HEK293 (cell line): ENCODE results near the gene GANAB.

Experiments used
- CTCF ChIA-PET: fragments of 350-600 bp; formaldehyde crosslinking; extraction: SDS; loops from one replicate; lab custom pipeline; 2021; ENCODE audit warnings: antibody characterized with exemption; lab: Yijun Ruan, JAX
- POLR2A ChIA-PET: fragments of 300-600 bp; formaldehyde crosslinking; extraction: SDS; loops from one replicate; lab custom pipeline; 2020; ENCODE audit warnings: antibody characterized with exemption, inconsistent platforms; lab: Yijun Ruan, JAX
- H3K27ac ChIP-seq: fragments of 200-500 bp; sonication (Bioruptor generic); 2 replicates; pipeline ENCODE4 v1.5.1; 2014; ENCODE audit warnings: low read depth, low read length, control low read depth, inconsistent platforms; ENCODE audit errors: extremely low read depth
- H3K36me3 ChIP-seq, 2 experiments: fragments of 200-500 bp in 1 of 2; sonication (Bioruptor generic) in 1 of 2; 1 replicate in 1 of 2; 2 replicates in 1 of 2; pipeline ENCODE4 v1.5.1; 2014 to 2017; ENCODE audit warnings: inconsistent platforms in 2 of 2, low read length in 2 of 2; ENCODE audit not compliant: control insufficient read depth in 2 of 2, insufficient read depth in 1 of 2
- H3K4me1 ChIP-seq: fragments of 200-500 bp; sonication (Bioruptor generic); 2 replicates; pipeline ENCODE4 v1.5.1; 2014; ENCODE audit warnings: mild to moderate bottlenecking, low read length, inconsistent platforms; ENCODE audit not compliant: control insufficient read depth, insufficient read depth
- H3K4me3 ChIP-seq: 2 replicates; pipeline ENCODE4 v1.5.1; 2011; ENCODE audit warnings: low read depth, mild to moderate bottlenecking, control low read depth, low read length, moderate library complexity
- H3K9me3 ChIP-seq: fragments of 200-500 bp; sonication (Bioruptor generic); 2 replicates; pipeline ENCODE4 v1.5.1; 2014; ENCODE audit warnings: low read depth, low read length, inconsistent platforms; ENCODE audit not compliant: control insufficient read depth, insufficient read depth
- KLF10 ChIP-seq: fragments of 450-650 bp; IDR thresholded peaks from 2 replicates; pipeline ENCODE4 v1.5.1; 2018; ENCODE audit warnings: missing biosample characterization, mild to moderate bottlenecking, missing genetic modification characterization
- KLF8 ChIP-seq: fragments of 450-650 bp; formaldehyde crosslinking; IDR thresholded peaks from 2 replicates; pipeline ENCODE4 v1.5.1; 2016; ENCODE audit warnings: missing biosample characterization, missing genetic modification characterization
- OVOL3 ChIP-seq: fragments of 450-650 bp; formaldehyde crosslinking; IDR thresholded peaks from 2 replicates; pipeline ENCODE4 v1.5.1; 2016; ENCODE audit warnings: missing biosample characterization, missing genetic modification characterization
- SCRT1 ChIP-seq: fragments of 450-650 bp; formaldehyde crosslinking; IDR thresholded peaks from 2 replicates; pipeline ENCODE4 v1.5.1; 2016; ENCODE audit warnings: missing biosample characterization, missing genetic modification characterization, borderline replicate concordance
- SCRT2 ChIP-seq: fragments of 450-650 bp; formaldehyde crosslinking; IDR thresholded peaks from 2 replicates; pipeline ENCODE4 v1.5.1; 2016; ENCODE audit warnings: missing biosample characterization, missing genetic modification characterization
- ZBTB48 ChIP-seq: fragments of 450-650 bp; formaldehyde crosslinking; IDR thresholded peaks from 2 replicates; pipeline ENCODE4 v1.5.1; 2016; ENCODE audit warnings: missing biosample characterization, missing genetic modification characterization
- ZFP41 ChIP-seq: fragments of 450-650 bp; formaldehyde crosslinking; IDR thresholded peaks from 2 replicates; pipeline ENCODE4 v1.5.1; 2016; ENCODE audit warnings: missing biosample characterization, missing genetic modification characterization, borderline replicate concordance
- ZNF112 ChIP-seq: fragments of 450-650 bp; formaldehyde crosslinking; IDR thresholded peaks from 2 replicates; pipeline ENCODE4 v1.5.0; 2017; ENCODE audit warnings: missing biosample characterization, missing genetic modification characterization
- ZNF138 ChIP-seq: fragments of 450-650 bp; formaldehyde crosslinking; IDR thresholded peaks from 2 replicates; pipeline ENCODE4 v1.5.1; 2016; ENCODE audit warnings: missing biosample characterization, missing genetic modification characterization, borderline replicate concordance
- ZNF202 ChIP-seq: fragments of 450-650 bp; formaldehyde crosslinking; IDR thresholded peaks from 2 replicates; pipeline ENCODE4 v1.5.1; 2016; ENCODE audit warnings: missing biosample characterization, missing genetic modification characterization, borderline replicate concordance
- ZNF302 ChIP-seq: fragments of 450-650 bp; formaldehyde crosslinking; IDR thresholded peaks from 2 replicates; pipeline ENCODE4 v1.5.1; 2016; ENCODE audit warnings: missing biosample characterization, missing genetic modification characterization, low read depth
- ZNF324 ChIP-seq: fragments of 450-650 bp; formaldehyde crosslinking; IDR thresholded peaks from 2 replicates; pipeline ENCODE4 v1.5.1; 2016; ENCODE audit warnings: missing biosample characterization, missing genetic modification characterization
- ZNF404 ChIP-seq: fragments of 450-650 bp; formaldehyde crosslinking; IDR thresholded peaks from 2 replicates; pipeline ENCODE4 v1.5.1; 2017; ENCODE audit warnings: missing biosample characterization, missing genetic modification characterization
- ZNF514 ChIP-seq: fragments of 450-650 bp; formaldehyde crosslinking; IDR thresholded peaks from 2 replicates; pipeline ENCODE4 v1.5.1; 2016; ENCODE audit warnings: missing biosample characterization, missing genetic modification characterization
- ZNF530 ChIP-seq: fragments of 450-650 bp; formaldehyde crosslinking; IDR thresholded peaks from 2 replicates; pipeline ENCODE4 v1.5.1; 2016; ENCODE audit warnings: low read depth, missing biosample characterization, missing genetic modification characterization
- ZNF555 ChIP-seq: fragments of 450-650 bp; formaldehyde crosslinking; conservative IDR thresholded peaks from 2 replicates; pipeline ENCODE4 v1.5.1; 2017; ENCODE audit warnings: missing biosample characterization, mild to moderate bottlenecking, missing genetic modification characterization, inconsistent platforms
- ZNF830 ChIP-seq: fragments of 450-650 bp; IDR thresholded peaks from 2 replicates; pipeline ENCODE4 v1.5.0; 2018; ENCODE audit warnings: missing biosample characterization, missing genetic modification characterization, low read depth, mild to moderate bottlenecking, moderate library complexity
- ZNF837 ChIP-seq: fragments of 450-650 bp; formaldehyde crosslinking; IDR thresholded peaks from 2 replicates; pipeline ENCODE4 v1.5.1; 2016; ENCODE audit warnings: missing biosample characterization, missing genetic modification characterization
- TF ChIP-seq, protein P1 (sequence below): fragments of 450-650 bp; formaldehyde crosslinking; IDR thresholded peaks from 2 replicates; pipeline ENCODE4 v1.5.1; 2016; ENCODE audit warnings: missing biosample characterization, missing genetic modification characterization, borderline replicate concordance
- TF ChIP-seq, protein P2 (sequence below): fragments of 450-650 bp; formaldehyde crosslinking; conservative IDR thresholded peaks from 2 replicates; pipeline ENCODE4 v1.5.1; 2016; ENCODE audit warnings: low read depth, missing biosample characterization, missing genetic modification characterization
- TF ChIP-seq, protein P3 (sequence below): fragments of 450-650 bp; formaldehyde crosslinking; IDR thresholded peaks from 2 replicates; pipeline ENCODE4 v1.5.1; 2016; ENCODE audit warnings: missing biosample characterization, missing genetic modification characterization

The GANAB gene

DNA sequence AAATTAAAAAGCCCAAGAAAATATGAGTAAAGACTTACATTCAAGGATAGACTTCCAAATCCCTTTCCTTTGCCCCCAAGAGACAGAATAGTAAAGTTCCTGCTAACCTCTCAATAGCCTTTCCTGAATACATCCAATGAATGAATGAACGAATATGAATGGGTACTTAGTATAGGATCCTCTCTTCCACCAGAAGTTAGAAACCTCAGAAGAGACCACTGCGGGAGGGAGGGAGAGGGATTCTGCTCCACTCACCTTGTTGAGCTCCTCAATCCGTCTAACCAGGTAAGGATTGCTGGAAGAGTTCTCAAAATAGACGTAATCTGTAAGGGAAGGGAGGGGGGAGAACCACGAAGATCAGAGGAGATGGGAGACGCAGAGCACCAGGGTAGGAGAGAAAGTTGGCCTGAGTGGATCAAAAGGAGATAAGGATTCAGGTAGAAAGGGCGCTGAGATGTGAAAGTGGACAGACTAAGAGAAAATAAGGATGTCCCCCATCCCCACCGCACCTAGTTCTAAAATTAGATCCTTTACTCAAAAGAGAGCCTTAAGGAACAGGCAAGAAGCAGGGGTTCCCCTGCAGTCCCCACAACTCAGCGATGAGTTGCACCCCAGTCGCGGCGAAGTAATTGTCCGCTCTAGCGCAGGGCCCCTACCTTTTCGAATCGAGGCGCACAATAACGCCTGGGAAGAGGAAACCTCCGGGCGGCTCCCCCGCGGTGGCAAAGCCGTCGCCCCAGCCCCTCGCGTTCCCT, 45.9 kb downstream of the GANAB start (continued):
- TF ChIP-seq, protein P1, sequence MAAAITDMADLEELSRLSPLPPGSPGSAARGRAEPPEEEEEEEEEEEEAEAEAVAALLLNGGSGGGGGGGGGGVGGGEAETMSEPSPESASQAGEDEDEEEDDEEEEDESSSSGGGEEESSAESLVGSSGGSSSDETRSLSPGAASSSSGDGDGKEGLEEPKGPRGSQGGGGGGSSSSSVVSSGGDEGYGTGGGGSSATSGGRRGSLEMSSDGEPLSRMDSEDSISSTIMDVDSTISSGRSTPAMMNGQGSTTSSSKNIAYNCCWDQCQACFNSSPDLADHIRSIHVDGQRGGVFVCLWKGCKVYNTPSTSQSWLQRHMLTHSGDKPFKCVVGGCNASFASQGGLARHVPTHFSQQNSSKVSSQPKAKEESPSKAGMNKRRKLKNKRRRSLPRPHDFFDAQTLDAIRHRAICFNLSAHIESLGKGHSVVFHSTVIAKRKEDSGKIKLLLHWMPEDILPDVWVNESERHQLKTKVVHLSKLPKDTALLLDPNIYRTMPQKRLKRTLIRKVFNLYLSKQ (tag by site-specific recombination) = no peak
- TF ChIP-seq ZNF837 (tag by site-specific recombination) = no peak
- no peak for TF ChIP-seq ZNF404 (tag by site-specific recombination)

DNA sequence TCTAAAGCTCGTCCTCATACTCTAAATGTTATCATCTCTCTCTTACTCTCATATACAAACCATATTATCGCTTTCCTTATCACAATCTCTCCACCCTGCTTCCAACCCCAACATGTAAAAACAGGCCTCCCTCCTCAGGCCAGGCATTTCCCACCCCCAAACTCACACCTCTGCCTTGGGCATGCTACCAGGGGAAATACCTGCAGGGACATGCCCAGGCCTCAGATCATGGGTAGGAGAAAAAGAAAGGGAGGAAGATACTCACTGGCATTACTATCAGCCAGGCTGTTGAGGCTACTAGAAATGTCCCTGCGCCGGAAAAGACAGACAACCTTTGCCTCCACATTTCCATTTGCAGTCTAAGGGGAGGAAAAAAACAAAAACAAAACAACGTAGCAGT, 46.5 kb downstream of the GANAB start:
- H3K36me3 ChIP-seq = peaks cover 17 to 68% of the 10 kb centered on the region in 2 experiments; a peak in 2 of 3 replicates
- CTCF ChIA-PET = interaction anchor here (0.9 to 2.1 kb wide), 5 partner anchors 12 to 205 kb away, joined by 3 to 5 read pairs (median 5); partner anchors contain the start of genes EML3, GANAB and ROM1

More for the DNA sequence above, 46.5 kb downstream of the GANAB start:
- H3K4me1 ChIP-seq = no peaks in the 10 kb centered on the region
- POLR2A ChIA-PET = interaction anchor here (0.6 to 4.2 kb wide), 18 partner anchors 8 to 281 kb away, joined by 3 to 140 read pairs (median 6); partner anchors contain the start of genes B3GAT3, C11orf98, CSKMT and EEF1G
- H3K27ac ChIP-seq = peak overlapping the region; percentile 95
- peak overlapping the region; percentile 91 for H3K4me3 ChIP-seq
- TF ChIP-seq ZBTB48 (tag by site-specific recombination) (no peak), ZNF514 (tag by site-specific recombination) (no peak), SCRT2 (no peak), ZNF324 (tag by site-specific recombination) (no peak), SCRT1 (no peak), KLF8 (tag by site-specific recombination) (no peak), ZNF302 (no peak), ZNF112 (no peak), ZFP41 (tag by site-specific recombination) (no peak), ZNF555 (tag by site-specific recombination) (no peak), KLF10 (tag by site-specific recombination) (no peak), ZNF830 (tag by site-specific recombination) (no peak), ZNF138 (no peak), ZNF530 (tag by site-specific recombination) (no peak), OVOL3 (tag by site-specific recombination) (no peak), ZNF202 (tag by site-specific recombination) (no peak)
- TF ChIP-seq, protein P2, sequence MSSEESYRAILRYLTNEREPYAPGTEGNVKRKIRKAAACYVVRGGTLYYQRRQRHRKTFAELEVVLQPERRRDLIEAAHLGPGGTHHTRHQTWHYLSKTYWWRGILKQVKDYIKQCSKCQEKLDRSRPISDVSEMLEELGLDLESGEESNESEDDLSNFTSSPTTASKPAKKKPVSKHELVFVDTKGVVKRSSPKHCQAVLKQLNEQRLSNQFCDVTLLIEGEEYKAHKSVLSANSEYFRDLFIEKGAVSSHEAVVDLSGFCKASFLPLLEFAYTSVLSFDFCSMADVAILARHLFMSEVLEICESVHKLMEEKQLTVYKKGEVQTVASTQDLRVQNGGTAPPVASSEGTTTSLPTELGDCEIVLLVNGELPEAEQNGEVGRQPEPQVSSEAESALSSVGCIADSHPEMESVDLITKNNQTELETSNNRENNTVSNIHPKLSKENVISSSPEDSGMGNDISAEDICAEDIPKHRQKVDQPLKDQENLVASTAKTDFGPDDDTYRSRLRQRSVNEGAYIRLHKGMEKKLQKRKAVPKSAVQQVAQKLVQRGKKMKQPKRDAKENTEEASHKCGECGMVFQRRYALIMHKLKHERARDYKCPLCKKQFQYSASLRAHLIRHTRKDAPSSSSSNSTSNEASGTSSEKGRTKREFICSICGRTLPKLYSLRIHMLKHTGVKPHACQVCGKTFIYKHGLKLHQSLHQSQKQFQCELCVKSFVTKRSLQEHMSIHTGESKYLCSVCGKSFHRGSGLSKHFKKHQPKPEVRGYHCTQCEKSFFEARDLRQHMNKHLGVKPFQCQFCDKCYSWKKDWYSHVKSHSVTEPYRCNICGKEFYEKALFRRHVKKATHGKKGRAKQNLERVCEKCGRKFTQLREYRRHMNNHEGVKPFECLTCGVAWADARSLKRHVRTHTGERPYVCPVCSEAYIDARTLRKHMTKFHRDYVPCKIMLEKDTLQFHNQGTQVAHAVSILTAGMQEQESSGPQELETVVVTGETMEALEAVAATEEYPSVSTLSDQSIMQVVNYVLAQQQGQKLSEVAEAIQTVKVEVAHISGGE = no peak
- TF ChIP-seq, protein P3, sequence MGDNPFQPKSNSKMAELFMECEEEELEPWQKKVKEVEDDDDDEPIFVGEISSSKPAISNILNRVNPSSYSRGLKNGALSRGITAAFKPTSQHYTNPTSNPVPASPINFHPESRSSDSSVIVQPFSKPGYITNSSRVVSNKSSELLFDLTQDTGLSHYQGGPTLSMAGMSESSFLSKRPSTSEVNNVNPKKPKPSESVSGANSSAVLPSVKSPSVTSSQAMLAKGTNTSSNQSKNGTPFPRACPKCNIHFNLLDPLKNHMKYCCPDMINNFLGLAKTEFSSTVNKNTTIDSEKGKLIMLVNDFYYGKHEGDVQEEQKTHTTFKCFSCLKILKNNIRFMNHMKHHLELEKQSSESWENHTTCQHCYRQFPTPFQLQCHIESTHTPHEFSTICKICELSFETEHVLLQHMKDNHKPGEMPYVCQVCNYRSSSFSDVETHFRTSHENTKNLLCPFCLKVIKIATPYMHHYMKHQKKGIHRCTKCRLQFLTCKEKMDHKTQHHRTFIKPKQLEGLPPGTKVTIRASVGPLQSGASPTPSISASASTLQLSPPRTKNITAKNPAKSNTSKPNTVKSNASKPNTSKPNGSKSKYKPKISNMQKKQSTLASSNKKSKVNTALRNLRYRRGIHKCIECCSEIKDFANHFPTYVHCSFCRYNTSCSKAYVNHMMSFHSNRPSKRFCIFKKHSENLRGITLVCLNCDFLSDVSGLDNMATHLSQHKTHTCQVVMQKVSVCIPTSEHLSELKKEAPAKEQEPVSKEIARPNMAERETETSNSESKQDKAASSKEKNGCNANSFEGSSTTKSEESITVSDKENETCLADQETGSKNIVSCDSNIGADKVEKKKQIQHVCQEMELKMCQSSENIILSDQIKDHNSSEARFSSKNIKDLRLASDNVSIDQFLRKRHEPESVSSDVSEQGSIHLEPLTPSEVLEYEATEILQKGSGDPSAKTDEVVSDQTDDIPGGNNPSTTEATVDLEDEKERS (tag by site-specific recombination) = no peak
- no peaks in the 10 kb centered on the region for H3K9me3 ChIP-seq
